Nucleus accumbens (tissue), 56 donors: ENCODE results near the gene GTF3C1.
"Not testable (repeated sequence)": the region's sequence is repeated elsewhere in the genome, so short reads cannot be mapped to it uniquely, and the experiment has no call there.

Experiments
- DNase-seq, 56 donors: peaks; one replicate each; lab custom pipeline; 2025; lab: John Stamatoyannopoulos, UW

Gene GTF3C1

DNA sequence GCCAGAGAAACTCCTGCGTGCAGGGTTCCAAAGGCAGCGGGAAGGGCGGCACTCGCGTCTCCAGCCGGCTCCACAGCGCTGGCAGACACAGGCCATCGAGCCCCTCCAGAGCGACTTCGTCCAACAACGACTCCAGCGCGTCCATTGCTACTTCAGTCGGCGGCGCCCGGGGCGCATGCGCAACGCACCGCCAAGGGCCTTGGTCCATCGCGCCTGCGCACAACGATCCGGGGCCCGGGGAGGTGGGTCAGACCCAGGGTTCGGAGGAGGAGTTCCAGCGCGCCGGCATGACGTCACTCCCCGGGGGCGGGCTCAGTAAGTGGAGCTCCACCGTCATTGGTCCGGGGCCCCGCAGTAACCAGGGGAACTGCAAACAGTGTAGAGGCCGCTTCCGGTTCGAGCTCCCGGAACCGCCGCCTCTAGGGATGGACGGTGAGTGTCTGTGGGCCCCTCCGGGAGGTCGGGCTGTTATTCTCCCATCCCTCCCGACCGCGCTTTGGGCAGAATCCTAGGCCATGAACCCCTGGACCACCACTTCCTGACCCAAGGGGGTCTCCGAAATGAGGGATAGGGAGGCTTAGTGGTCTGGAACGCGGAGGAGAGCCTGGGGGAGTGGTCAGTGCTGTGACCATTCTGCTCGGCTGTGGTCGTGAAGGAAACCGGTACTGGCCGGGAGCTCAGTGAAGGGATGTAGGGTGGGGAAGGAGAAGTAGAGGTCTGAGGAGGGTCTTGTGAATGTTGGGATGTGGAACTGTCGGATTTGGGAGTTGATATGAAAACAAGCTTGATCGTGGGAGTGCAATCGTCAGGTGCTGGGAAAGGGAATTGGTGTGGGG is at the start of gene GTF3C1, which contains the start of gene KATNIP:
GTF3C1 (minus strand) TSS at position 168 of the 836 bp plus-strand sequence; CDS start at position 145, 23 bp downstream.
KATNIP (plus strand) TSS at position 399 of the 836 bp plus-strand sequence; CDS start at position 426, 27 bp downstream.
- peak; percentile 93 to 100 (median 99) for DNase-seq

DNA sequence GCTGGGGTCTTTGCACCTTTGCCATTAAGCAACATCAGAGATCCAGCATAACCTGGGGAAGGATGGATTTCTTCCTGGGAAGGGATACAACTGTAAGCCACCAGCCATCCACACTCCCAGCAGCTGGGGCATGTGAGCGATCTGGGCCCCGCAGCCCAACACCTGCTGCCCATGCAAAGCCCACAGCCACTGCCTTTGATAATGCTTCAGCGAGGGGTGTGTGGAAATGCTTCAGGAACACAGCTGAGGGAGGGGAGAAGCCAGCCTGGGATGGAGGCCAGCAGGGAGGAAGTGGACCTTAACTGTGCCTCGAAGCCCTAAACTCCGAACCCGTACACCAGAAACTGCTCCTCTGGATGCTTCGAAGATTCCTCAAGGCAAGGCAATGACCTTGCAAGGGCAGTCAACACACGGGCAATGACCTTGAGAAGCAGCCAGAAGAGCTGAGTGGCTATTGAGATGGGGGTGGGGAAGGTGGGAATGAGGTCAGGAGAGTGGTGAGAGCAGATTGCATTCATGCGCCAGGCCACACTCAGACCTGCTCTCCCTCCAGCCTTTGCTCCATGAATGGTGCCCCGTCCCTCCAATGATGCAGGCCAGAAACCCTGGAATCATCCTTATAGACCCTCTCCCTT is 49.3 kb upstream of the GTF3C1 start:
- no peak for DNase-seq

GRCh38 chr16:27598220-27598619 is 48.5 kb upstream of the GTF3C1 start:
- DNase-seq = no peak

DNA sequence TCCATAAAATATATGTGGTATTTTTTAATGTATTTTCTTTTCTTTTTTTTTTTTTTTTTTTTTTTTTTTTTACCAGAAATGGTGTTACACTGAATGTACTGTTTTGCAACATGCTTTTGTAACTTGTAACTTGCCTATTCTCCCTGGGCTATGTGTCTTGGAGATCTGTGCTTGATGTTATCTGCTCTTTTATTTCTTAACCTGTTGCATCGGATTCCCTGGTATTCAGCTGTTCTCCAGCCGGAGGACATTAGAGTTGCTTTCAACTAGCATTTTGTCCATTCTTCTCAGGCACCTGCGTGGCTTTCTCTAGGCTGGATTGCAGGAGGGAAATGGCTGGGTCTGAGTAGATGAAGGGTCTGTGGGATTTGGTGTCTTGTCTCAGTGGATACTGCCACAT is 47.6 kb upstream of the GTF3C1 start:
- DNase-seq = no peak

DNA sequence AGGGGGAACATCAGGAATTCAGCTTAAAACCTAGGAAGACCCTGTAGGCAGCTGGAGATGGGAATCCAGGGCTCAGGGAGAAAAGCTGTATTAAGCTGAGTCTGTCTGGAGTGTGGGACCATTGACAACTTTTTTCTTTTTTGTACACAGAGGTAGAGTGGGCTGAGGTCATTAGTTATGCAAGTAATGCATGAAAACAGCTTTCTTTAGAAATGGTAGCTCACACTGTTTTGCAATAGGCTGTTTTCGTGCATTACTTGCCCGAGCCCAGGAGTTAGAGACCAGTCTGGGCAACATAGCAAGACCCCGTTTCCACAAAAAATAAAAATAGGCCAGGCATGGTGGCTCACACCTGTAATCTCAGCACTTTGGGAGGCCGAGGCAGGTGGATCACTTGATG is 46.7 kb upstream of the GTF3C1 start:
- DNase-seq = no peak

DNA sequence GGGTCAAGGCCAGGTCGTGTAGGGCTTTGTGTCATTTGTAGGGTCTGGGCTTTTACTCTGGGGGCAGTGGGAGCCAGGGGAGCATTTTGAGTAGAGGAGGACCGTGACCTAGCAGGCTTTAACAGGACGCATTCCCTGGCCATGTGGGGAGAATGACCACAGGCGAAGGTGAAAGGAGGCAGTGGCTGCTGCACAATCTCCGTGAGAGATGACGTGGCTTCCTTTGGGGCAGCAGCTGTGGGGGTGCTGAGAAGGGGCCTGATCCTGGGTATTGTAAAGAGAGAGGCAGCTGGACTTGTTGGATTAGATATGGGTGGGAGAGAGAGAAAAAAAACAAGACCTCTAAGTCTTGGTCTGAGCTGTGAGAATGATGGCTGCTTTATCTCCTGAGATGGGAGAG is 46.3 kb upstream of the GTF3C1 start:
- no peak for DNase-seq

DNA sequence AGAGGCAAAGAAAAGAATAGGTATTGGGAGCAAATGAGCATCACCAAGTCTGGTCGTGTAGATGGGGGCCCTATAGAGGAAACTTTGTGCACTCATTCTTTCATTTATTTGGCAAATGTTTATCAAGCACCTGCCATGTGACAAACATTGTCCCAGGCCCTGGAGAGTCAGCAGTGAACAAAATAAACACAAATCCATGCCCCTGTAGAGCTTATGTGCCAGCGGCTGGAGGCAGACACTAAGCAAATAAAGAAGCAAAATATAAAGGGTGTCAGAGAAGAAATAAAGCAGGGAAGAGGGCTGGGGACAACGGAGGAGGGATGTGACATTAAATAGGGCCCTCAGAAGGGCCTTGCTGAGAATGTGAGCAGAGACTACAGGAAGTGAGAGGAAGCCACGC is 45.8 kb upstream of the GTF3C1 start:
- DNase-seq = no peak

- no peak for DNase-seq
Measured at GRCh38 chr16:27591837-27592236, 42.1 kb upstream of the GTF3C1 start.

- DNase-seq = no peak
Measured at GRCh38 chr16:27588057-27588456, 38.3 kb upstream of the GTF3C1 start.

GRCh38 chr16:27586711-27587110 is 37.0 kb upstream of the GTF3C1 start:
- DNase-seq = no peak

GRCh38 chr16:27585200-27585599 is 35.5 kb upstream of the GTF3C1 start:
- no peak for DNase-seq

GRCh38 chr16:27583634-27584033 is 33.9 kb upstream of the GTF3C1 start:
- no peak for DNase-seq

- no peak for DNase-seq
Measured at GRCh38 chr16:27582883-27583282, 33.2 kb upstream of the GTF3C1 start.

GRCh38 chr16:27579087-27579980 is 29.6 kb upstream of the GTF3C1 start:
- no peak for DNase-seq

GRCh38 chr16:27576729-27577128 is 27.0 kb upstream of the GTF3C1 start:
- DNase-seq = no peak

- DNase-seq = no peak
Measured at GRCh38 chr16:27572711-27573110, 23.0 kb upstream of the GTF3C1 start.

- no peak for DNase-seq
Measured at GRCh38 chr16:27571433-27572326, 22.0 kb upstream of the GTF3C1 start.

- DNase-seq = not testable (repeated sequence)
Measured at GRCh38 chr16:27570986-27571385, 21.3 kb upstream of the GTF3C1 start.

- DNase-seq = no peak
Measured at GRCh38 chr16:27568077-27568476, 18.4 kb upstream of the GTF3C1 start.

DNA sequence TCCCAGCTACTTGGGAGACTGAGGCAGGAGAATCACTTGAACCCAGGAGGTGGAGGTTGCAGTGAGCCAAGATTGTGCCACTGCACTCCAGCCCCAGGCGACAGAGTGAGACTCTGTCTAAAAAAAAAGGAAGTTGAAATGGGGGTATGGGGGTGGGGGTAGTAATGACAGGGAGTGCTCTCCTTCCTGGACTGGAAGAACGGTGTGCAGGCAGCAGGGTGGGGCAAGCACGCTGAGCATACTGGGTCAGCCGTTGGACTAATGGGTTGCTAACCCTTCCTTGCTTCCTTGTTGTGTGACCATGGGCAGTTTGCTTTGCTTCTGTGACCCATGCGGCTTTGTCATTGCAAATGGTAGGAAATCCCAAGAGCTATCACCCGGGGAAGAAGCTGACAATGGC is 16.7 kb upstream of the GTF3C1 start:
- DNase-seq = no peak
